NCI-H1048 (cell line): ENCODE results near the gene TENT5C.

Source experiments
- DNase-seq: peaks from one replicate; lab custom pipeline; 2025; lab: John Stamatoyannopoulos, UW

Gene TENT5C

GRCh38 chr1:117592155-117592554 lies 13.7 kb upstream of the TENT5C start:
- DNase-seq, result no peak

- no peak for DNase-seq
These were observed 11.4 kb upstream of the TENT5C start for GRCh38 chr1:117594261-117594990.

DNA sequence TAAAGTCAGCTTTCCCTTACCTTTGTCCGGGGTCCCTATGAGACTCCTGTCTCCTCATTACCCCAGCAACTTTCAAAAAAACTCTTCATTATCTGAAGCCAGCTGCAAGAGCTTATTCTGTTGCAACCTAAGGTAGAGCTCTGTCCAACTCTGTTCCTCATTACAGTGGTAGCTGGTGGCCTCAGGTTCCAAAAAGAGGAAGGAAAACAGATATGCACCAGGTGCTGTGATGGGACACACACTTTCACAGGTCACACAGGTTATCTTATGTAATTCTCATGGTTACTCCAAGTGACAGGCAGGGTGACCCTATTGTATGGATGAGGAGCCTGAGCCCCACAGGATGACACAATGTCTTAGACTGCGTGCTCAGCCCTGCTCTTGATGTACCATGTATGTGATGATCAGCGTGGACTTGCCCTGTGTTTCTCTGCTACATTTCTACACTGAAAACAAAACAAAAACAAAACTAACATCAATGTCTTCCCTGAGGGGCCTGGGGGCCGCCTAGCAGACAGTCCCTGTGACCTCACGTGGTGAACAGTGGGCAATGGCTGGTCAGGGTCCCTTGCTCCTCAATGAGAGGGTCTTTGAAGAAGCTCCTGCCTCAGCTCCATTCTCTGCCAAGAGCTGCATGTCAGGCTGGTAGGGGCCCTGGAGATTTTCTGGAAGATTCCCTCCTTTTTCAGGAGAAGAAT lies 9.7 kb upstream of the TENT5C start:
- DNase-seq, result no peak

GRCh38 chr1:117598489-117598888 lies 7.4 kb upstream of the TENT5C start:
- DNase-seq, result no peak

GRCh38 chr1:117599286-117600221 lies 6.3 kb upstream of the TENT5C start:
- no peak for DNase-seq

DNA sequence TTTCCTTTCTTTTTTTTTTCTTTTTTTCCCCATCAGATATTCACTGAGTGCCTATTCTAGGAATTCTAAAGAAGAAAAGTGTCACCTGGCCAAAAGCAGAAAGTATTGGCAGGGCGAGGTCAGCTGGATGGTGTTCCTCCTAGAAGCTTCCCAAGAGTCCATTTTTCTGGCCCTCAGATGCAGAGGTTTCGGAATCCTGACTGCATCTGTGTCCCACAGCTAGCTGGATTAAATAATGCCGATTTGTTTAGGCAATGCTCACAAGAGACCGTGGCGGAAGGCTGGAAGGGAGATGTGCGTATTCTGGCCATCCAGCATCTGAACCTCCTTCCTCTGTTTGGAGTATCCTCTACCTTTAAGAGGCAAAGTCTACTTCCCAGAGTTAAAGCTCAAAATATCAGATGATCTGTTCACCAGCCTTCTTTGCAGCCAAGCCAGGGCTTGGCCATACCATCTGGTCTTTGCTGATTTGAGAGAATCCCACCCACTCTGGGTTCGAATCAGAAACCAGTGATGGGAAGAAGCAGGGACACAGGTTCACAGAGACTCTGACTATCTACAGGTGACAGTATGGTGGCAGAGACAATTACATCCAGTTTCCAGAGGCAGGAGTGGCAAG lies 5.4 kb upstream of the TENT5C start:
- DNase-seq, result no peak

DNA sequence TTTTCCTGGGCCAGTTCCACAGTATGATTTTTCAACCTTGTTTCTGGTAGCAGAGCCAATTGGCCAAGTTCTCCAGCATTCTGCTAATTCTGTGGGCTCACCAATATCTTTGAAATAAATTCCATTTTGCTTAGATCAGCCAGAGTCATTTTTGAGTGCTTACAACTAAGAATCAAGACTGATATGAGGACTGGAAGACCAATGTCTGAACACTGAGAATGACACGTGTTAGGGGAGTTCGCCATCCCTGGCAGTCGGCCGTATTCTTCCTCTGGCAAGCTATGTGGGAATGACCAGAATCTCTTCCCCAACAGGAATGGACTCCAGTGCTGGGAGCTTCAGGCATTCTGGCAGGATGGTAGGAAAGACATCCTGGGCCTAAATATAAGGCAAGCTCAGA lies 4.9 kb upstream of the TENT5C start:
- no peak for DNase-seq

GRCh38 chr1:117602862-117603261 lies 3.0 kb upstream of the TENT5C start:
- no peak for DNase-seq

GRCh38 chr1:117605164-117605773 lies 579 bp upstream of the TENT5C start:
- DNase-seq, result no peak

- DNase-seq, result no peak
These were observed 992 bp downstream of the TENT5C start for GRCh38 chr1:117606649-117607430.

- no peak for DNase-seq
These were observed 1.6 kb downstream of the TENT5C start for GRCh38 chr1:117607471-117607870.

- DNase-seq, result no peak
These were observed 2.3 kb downstream of the TENT5C start for GRCh38 chr1:117608115-117608615.

DNA sequence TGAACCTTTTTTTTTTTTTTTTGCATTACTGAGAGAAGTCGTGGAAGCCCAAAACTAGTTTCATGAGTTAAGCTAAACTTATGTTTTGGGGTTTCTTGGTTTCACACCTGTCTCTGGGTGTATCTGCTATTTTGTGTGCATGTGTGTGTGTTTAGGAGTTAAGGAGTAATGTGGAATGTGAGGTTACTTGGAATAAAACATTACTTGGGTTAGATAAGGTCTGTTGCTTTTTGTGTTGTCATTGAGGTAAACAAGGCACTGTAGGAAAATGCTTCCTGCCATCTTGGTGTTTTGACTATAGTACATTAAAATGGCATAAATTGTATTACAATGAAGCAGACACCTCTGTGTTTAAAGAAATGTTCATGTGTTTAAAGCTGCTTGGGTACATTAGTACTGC lies 2.9 kb downstream of the TENT5C start:
- no peak for DNase-seq

DNA sequence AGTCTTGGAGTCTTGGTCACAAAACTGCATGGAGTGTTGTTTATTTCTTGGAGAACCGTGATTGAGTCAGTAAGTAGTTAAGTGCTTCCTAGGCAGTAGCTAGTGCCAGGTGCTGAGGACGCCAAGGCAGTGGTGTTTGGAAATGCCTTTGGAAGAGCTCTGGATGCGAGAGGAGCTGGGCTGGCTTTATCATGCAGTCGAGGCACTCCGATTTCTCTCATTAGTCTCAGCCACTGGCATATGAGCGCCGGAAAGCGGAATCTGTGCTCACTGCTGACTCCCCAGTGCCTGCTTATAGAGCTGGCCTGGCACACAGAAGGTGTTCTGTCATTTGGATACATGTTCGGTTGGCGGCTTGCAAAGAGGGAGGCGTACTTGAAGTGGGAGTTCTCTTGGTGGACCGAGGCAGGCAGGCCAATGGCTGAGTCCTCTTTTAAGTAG lies 3.6 kb downstream of the TENT5C start:
- no peak for DNase-seq

- no peak for DNase-seq
These were observed 4.2 kb downstream of the TENT5C start for GRCh38 chr1:117610036-117610435.

DNA sequence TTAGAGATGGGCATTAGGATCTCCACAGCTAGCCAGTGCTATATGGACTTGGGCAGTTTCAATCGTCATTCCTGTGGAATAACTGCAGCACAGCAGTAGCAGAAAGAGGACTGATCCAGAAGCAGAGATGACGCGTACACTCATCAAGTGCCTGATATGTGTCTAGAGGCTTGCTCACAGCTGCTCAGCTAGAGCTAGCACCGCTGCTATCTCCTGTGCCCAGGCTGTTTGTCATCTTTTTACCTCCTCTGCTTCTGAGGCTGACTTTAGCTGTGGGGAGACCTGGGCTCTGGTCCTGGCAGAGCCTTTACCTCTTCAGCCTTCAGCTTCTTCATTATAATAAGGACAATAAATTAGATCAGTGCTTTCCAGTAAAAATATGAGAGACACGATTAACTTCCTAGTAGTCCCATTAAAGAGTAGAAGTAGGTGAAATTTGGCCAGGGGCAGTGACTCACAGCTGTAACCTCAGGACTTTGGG lies 5.3 kb downstream of the TENT5C start:
- DNase-seq, result no peak

DNA sequence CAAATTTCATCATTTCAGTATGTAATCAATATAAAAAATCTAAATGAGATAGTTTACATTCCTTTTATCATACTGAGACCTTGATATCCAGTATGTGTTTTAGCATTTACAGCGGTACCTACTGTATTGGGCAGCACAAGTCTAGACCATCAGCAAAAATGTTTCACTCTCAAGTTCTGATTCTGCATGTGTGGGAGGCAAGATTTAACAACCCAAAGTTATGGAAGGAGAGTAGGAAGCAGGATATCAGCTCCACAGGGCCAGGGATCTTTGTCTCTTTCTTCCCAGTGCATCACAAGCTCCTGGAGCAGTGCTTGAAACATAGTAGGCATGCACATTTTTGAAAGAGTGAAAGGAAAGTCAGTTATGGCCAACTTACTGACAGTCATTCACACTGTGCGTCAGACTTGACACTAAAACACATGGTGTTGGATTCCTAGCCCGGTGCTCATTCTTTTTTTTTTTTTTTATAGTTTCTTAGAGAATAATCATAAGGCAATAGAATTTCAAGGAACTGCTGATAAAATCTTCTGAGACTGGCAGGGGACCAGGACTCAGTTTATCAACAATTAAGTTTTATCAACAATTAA lies 6.1 kb downstream of the TENT5C start:
- no peak for DNase-seq

DNA sequence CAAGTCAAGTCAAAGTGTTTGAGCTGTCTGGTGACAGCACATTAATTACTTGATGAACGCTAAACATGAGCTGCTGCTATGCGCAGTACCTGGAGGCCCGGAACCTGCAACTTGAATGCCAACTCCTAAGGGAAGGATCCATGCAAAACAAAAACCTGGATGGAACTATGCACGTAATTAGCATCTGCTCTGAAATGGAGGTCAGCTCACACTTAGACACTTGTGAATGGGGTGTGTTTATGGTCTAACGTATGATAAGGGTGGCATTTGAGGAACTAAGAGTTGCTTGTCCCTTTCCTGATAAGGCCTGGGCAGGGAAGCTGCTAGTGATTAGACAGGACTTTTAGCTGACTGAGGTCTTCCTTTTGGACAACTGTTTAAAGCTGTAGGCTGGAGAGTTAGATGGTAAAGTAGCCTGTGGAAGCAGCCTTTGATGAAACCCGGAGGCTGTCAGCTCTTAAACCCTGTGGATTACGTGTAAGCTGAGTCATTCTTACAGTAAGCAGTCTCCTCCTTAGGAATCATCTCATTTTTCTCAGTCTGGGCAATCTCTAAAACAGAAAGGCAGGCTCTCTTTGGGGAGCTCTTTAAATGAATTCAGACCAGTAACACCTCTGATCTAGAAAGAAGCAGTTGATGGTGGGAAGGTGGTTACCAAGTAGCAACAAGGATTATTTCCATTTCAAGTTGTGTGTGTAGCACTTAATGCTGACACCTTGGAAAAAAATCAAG lies 6.8 kb downstream of the TENT5C start:
- DNase-seq, result no peak

DNA sequence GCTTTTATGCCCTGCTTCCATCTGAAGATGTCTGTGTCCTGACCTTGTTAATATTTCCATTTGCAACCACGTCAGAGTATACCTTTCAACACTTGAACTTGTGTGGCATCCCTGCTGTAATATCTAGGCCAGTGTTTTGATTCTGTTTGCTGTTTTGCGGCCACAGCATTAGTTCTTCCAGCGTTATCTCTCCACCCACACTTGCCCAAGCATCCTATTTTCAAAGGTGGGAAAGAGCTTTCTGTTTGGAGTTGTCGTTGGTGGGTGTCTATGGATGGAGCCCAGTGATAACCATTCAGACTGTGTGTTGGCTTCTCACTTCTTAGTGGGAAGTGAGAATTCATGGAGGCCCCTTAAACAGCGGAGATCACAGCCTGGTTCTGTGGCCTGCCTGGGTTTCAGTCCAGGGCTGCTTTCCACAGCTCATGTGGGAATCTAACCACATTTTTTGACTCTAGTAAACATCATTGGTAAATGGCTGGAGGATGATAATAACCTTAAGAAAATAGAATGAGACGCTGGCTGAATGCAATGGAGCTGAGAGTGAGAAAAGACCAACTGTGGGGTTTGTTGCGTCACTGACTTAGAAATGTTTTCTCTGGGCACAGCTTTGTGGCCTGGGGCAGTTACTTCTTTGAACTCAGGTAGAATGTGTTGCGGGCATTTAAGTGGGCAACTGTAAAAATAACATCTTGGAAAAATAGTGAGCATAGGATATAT lies 7.6 kb downstream of the TENT5C start:
- DNase-seq, result no peak
